KMS-11 (cell line): ENCODE data around the gene FBXO10.
A peak's percentile ranks its signal among the peaks of the same experiment; 100 is the strongest.

Source experiments
- H2AFZ ChIP-seq: fragments of 200-600 bp; sonication (generic); 2 replicates; pipeline ENCODE4 v1.6.1; 2016; ENCODE audit warnings: antibody characterized with exemption, mixed run types, low read depth
- H3K27ac ChIP-seq: fragments of 200-600 bp; sonication (generic); 2 replicates; pipeline ENCODE4 v1.6.1; 2016; ENCODE audit warnings: mild to moderate bottlenecking, mixed run types
- H3K27me3 ChIP-seq: fragments of 200-600 bp; sonication (generic); 2 replicates; pipeline ENCODE4 v1.6.1; 2017; ENCODE audit warnings: mild to moderate bottlenecking, low read depth, mixed run types, moderate library complexity; ENCODE audit not compliant: insufficient read depth
- H3K36me3 ChIP-seq: fragments of 200-600 bp; sonication (generic); 2 replicates; pipeline ENCODE4 v1.6.1; 2017; ENCODE audit warnings: mild to moderate bottlenecking, mixed run types; ENCODE audit not compliant: insufficient read depth
- H3K4me1 ChIP-seq: fragments of 200-600 bp; sonication (generic); 2 replicates; pipeline ENCODE4 v1.6.1; 2016; ENCODE audit warnings: mild to moderate bottlenecking, low read depth, mixed run types; ENCODE audit not compliant: poor library complexity, severe bottlenecking
- H3K4me2 ChIP-seq: fragments of 200-600 bp; sonication (generic); 2 replicates; pipeline ENCODE4 v1.7.0; 2016; ENCODE audit warnings: mild to moderate bottlenecking, mixed run types
- H3K4me3 ChIP-seq: fragments of 200-600 bp; sonication (generic); IDR thresholded peaks from 2 replicates; pipeline ENCODE4 v1.6.1; 2017; ENCODE audit warnings: low read depth, low read length, mixed read lengths; ENCODE audit not compliant: insufficient read depth
- H3K79me2 ChIP-seq: fragments of 200-600 bp; sonication (generic); 2 replicates; pipeline ENCODE4 v1.6.1; 2016; ENCODE audit warnings: low read depth, mixed run types; ENCODE audit not compliant: insufficient read depth
- H3K9ac ChIP-seq: fragments of 200-600 bp; sonication (generic); 2 replicates; pipeline ENCODE4 v1.6.1; 2016; ENCODE audit warnings: mild to moderate bottlenecking, mixed run types
- H4K20me1 ChIP-seq: fragments of 200-600 bp; sonication (generic); 2 replicates; pipeline ENCODE4 v1.6.1; 2016; ENCODE audit warnings: mild to moderate bottlenecking, mixed run types; ENCODE audit not compliant: insufficient read depth
- TF ChIP-seq, protein P1 (sequence below): fragments of 200-600 bp; sonication (generic); conservative IDR thresholded peaks from 2 replicates; pipeline ENCODE4 v1.6.1; 2017; ENCODE audit warnings: low read depth, mild to moderate bottlenecking, antibody characterized with exemption, low read length, moderate library complexity, mixed read lengths

Gene FBXO10

GRCh38 chr9:37491939-37492338 lies 84.2 kb downstream of the FBXO10 start:
- no peak overlapping the region for H3K27ac ChIP-seq
- no peak overlapping the region for H3K4me3 ChIP-seq
- TF ChIP-seq, protein P1, sequence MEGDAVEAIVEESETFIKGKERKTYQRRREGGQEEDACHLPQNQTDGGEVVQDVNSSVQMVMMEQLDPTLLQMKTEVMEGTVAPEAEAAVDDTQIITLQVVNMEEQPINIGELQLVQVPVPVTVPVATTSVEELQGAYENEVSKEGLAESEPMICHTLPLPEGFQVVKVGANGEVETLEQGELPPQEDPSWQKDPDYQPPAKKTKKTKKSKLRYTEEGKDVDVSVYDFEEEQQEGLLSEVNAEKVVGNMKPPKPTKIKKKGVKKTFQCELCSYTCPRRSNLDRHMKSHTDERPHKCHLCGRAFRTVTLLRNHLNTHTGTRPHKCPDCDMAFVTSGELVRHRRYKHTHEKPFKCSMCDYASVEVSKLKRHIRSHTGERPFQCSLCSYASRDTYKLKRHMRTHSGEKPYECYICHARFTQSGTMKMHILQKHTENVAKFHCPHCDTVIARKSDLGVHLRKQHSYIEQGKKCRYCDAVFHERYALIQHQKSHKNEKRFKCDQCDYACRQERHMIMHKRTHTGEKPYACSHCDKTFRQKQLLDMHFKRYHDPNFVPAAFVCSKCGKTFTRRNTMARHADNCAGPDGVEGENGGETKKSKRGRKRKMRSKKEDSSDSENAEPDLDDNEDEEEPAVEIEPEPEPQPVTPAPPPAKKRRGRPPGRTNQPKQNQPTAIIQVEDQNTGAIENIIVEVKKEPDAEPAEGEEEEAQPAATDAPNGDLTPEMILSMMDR: no peak
- peaks cover 16% of the 10 kb centered on the region for H3K4me1 ChIP-seq
- no peak overlapping the region for H2AFZ ChIP-seq
- no peaks in the 10 kb centered on the region for H4K20me1 ChIP-seq
- H3K9ac ChIP-seq: no peak overlapping the region
- H3K4me2 ChIP-seq: no peak overlapping the region
- no peaks in the 10 kb centered on the region for H3K27me3 ChIP-seq
- H3K36me3 ChIP-seq: peaks cover 6% of the 10 kb centered on the region; the same call in 1 of the 2 replicates
- H3K79me2 ChIP-seq: peaks cover 7% of the 10 kb centered on the region; the same call in 1 of the 2 replicates

GRCh38 chr9:37486616-37487548 lies 89.3 kb downstream of the FBXO10 start:
- peak overlapping the region; percentile 54; the same call in 1 of the 2 replicates for H3K9ac ChIP-seq
- peaks cover 20% of the 10 kb centered on the region for H3K4me1 ChIP-seq
- H3K4me2 ChIP-seq: peak overlapping the region; percentile 52
- H3K27ac ChIP-seq: no peak overlapping the region
- peaks cover 17% of the 10 kb centered on the region for H3K79me2 ChIP-seq
- peak overlapping the region; percentile 55; the same call in 1 of the 2 replicates for H2AFZ ChIP-seq
- TF ChIP-seq, protein P1: no peak
- no peaks in the 10 kb centered on the region for H4K20me1 ChIP-seq
- H3K27me3 ChIP-seq: no peaks in the 10 kb centered on the region
- peaks cover 6% of the 10 kb centered on the region; the same call in 1 of the 2 replicates for H3K36me3 ChIP-seq
- no peak overlapping the region for H3K4me3 ChIP-seq

DNA sequence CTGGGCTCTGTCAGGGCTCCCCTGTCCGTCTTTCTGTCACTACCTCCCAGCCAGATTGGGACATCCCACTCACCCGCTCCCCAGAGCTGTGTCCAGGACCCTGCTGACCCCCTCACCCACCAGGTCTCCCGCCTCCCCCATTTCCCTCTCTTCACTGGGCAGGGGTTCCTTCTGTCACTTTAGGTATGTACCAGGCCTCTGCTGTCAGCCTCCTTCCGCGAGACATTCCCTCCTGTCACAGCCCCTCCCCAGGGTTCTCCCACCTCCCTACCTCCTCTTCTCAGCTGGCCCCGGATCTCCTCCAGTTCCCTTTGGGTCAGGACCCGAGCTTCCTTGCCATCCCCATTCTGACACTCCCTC lies 89.9 kb downstream of the FBXO10 start:
- Histone ChIP-seq H3K27me3 (no peaks in the 10 kb centered on the region), H3K4me2 (peak overlapping the region; percentile 52), H3K27ac (no peak overlapping the region), H3K79me2 (peaks cover 17% of the 10 kb centered on the region), H2AFZ (peak overlapping the region; percentile 55; the same call in 1 of the 2 replicates), H3K9ac (peak overlapping the region; percentile 54; the same call in 1 of the 2 replicates), H4K20me1 (no peaks in the 10 kb centered on the region), H3K4me1 (peaks cover 20% of the 10 kb centered on the region), H3K4me3 (no peak overlapping the region), H3K36me3 (peaks cover 6% of the 10 kb centered on the region; the same call in 1 of the 2 replicates)
- TF ChIP-seq, protein P1: no peak

DNA sequence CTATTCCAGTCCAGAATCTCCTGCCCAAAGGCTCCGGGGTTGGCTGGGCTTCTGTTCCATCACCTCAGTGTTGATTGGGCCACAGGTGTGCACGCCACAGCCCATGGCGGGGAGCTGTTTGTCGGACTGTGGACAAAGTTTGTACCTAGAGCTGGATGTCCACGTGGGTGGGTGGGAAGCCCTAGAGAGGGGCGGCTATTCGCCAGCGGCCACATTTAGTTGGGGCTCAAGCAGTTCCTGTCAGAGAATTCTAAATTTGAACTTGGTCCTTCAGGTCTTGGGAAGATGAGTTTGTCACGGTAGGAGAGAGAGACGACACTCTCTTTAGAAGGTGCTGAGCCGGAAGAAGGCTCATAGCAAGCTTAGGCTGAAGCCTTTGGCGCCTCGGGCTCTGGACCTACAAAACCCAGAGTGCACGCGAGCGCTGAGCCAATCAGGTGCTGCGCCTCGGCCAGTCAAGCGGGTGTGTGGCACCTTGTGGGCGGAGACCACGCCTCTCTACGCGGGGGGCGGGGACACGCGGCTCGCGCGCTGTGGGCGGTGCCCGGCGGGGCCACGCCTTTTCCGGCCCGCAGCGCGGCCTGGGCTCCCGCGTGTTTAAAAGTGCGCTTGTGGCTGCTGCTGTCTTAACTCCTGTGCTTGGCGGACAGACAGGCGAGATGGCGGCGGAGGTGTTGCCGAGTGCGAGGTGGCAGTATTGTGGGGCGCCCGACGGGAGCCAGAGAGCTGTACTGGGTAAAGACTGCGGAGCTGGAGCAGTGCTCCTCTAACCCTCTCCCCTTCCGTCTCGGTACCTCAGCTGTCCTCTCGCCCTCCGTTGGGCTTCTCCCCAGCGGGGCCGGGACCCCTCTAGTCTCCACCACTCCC lies 90.6 kb downstream of the FBXO10 start, which contains the start of gene POLR1E:
POLR1E (plus strand) TSS at position 560 of the 867 bp plus-strand sequence; CDS start at position 660, 100 bp downstream.
- Histone ChIP-seq H3K36me3 (peaks cover 4% of the 10 kb centered on the region; the same call in 1 of the 2 replicates), H3K9ac (peak within 1 kb of the TSS; percentile 54; the same call in 1 of the 2 replicates), H3K27ac (peak within 1 kb of the TSS; percentile 6; the same call in 1 of the 2 replicates), H3K4me1 (peaks cover 20% of the 10 kb centered on the region), H3K79me2 (peaks cover 16% of the 10 kb centered on the region), H3K4me2 (peak within 1 kb of the TSS; percentile 52), H3K27me3 (no peaks in the 10 kb centered on the region), H4K20me1 (no peaks in the 10 kb centered on the region), H2AFZ (peak within 1 kb of the TSS; percentile 55), H3K4me3 (no peak within 1 kb of the TSS)
- TF ChIP-seq, protein P1: no peak
